ENCODE measurements around the gene ACOX1.

The ACOX1 gene

DNA sequence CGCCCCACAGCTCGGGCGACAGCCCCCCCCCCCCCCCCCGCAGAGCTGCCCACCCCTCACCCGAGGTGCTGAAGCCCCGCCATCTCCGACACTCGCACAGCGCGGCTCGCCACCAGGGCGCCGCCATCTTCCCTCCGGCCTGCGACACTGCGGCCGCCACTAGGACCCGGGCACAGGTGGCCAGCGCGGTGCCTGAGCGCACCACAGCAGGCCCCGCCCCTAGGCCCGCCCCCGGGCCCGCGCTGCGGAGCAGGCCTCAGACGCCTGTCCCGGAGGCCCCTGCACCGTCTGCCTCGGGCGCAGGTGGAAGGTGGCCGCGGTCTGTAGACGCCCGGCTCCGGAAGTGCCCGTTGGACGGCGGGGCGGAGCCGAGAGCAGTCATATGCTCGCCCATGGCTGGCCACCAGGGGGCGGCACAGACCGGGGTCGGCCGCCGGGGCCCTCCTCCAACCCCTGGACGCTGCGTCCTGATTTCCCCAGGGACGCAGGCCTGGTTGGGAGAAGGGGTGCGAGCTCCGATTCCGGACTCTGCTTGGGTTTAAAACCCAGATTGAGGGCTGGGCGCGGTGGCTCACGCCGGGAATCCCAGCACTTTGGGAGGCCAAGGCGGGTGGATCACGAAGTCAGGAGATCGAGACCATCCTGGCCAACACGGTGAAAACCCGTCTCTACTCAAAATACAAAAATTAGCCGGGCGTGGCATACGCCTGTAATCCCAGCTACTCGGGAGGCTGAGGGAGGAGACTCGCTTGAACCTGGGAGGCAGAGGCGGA, 74.0 kb downstream of the ACOX1 start, which contains the start of gene MRPL38 (continued):
- TF ChIP-seq ZNF324 (tag by site-specific recombination; IDR thresholded peaks at IDR 0.05): peak; percentile 91
- no peak for TF ChIP-seq MEIS1 (CRISPR knock-in tag; IDR thresholded peaks at IDR 0.05; ENCODE audit: borderline replicate concordance)
- TF ChIP-seq SP2 (tag by site-specific recombination; IDR thresholded peaks at IDR 0.05): peak; percentile 89
- TF ChIP-seq ZNF394 (tag by site-specific recombination; IDR thresholded peaks at IDR 0.05; ENCODE audit: borderline replicate concordance): peak; percentile 69
- peak; percentile 71; the same call in 1 of the 2 replicates for TF ChIP-seq ZNF785 (tag by site-specific recombination; IDR thresholded peaks at IDR 0.05)
- peak; percentile 95 for TF ChIP-seq BCL11B (tag by site-specific recombination; IDR thresholded peaks at IDR 0.05; ENCODE audit: low read depth)
- TF ChIP-seq ZNF449 (tag by site-specific recombination; IDR thresholded peaks at IDR 0.05): peak; percentile 82; the same call in 1 of the 2 replicates
- TF ChIP-seq SP3 (tag by site-specific recombination; IDR thresholded peaks at IDR 0.05): peak; percentile 96
- peak; percentile 63 for TF ChIP-seq ZFHX2 (tag by site-specific recombination; conservative IDR thresholded peaks at IDR 0.05)
- peak; percentile 87 for TF ChIP-seq PBX3 (CRISPR knock-in tag; IDR thresholded peaks at IDR 0.05)
- no peak for TF ChIP-seq ZNF776 (tag by site-specific recombination; IDR thresholded peaks at IDR 0.05; ENCODE audit: borderline replicate concordance)
- TF ChIP-seq ZNF157 (tag by site-specific recombination; IDR thresholded peaks at IDR 0.05): no peak
- peak; percentile 100 for TF ChIP-seq ZSCAN30 (tag by site-specific recombination; IDR thresholded peaks at IDR 0.05)
- no peak for TF ChIP-seq ZNF530 (tag by site-specific recombination; IDR thresholded peaks at IDR 0.05; ENCODE audit: low read depth)
- peak; percentile 64; the same call in 1 of the 2 replicates for TF ChIP-seq ZNF10 (tag by site-specific recombination; IDR thresholded peaks at IDR 0.05)
- TF ChIP-seq ZNF155 (tag by site-specific recombination; IDR thresholded peaks at IDR 0.05): no peak
- TF ChIP-seq ZNF510 (tag by site-specific recombination; IDR thresholded peaks at IDR 0.05; ENCODE audit: insufficient replicate concordance): no peak
- TF ChIP-seq, protein P1, sequence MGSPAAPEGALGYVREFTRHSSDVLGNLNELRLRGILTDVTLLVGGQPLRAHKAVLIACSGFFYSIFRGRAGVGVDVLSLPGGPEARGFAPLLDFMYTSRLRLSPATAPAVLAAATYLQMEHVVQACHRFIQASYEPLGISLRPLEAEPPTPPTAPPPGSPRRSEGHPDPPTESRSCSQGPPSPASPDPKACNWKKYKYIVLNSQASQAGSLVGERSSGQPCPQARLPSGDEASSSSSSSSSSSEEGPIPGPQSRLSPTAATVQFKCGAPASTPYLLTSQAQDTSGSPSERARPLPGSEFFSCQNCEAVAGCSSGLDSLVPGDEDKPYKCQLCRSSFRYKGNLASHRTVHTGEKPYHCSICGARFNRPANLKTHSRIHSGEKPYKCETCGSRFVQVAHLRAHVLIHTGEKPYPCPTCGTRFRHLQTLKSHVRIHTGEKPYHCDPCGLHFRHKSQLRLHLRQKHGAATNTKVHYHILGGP (tag by site-specific recombination; IDR thresholded peaks at IDR 0.05): no peak
- TF ChIP-seq YY2 (tag by site-specific recombination; IDR thresholded peaks at IDR 0.05): peak; percentile 84
- TF ChIP-seq ZEB2 (tag by site-specific recombination; IDR thresholded peaks at IDR 0.05): peak; percentile 100
- 0 out of 2 replicates have a peak, but pooled peaks have one; percentile 10 for TF ChIP-seq SCRT2 (tag by site-specific recombination; IDR thresholded peaks at IDR 0.05)
- TF ChIP-seq ZNF660 (tag by site-specific recombination; IDR thresholded peaks at IDR 0.05): peak; percentile 96

- CTCF ChIA-PET: interaction anchor here (0.6 to 11.4 kb wide), 8 partner anchors 12 to 1486 kb away, joined by 3 to 224 read pairs (median 3); partner anchors contain the start of gene CDK3
- POLR2A ChIA-PET: interaction anchor here (0.8 to 1.4 kb wide), 3 partner anchors 39 to 122 kb away, joined by 3 to 4 read pairs (median 3); partner anchors contain the start of gene WBP2
- H3K9me3 ChIP-seq (ENCODE audit: control insufficient read depth, insufficient read depth, low read depth, low read length): no peaks in the 10 kb centered on the region
- no peak overlapping the region for H3K4me3 ChIP-seq (ENCODE audit: low read depth, low read length)
- no peak overlapping the region for H3K27ac ChIP-seq (ENCODE audit: extremely low read depth, low read depth, low read length)
- TF ChIP-seq ZNF175 (tag by site-specific recombination; IDR thresholded peaks at IDR 0.05): no peak
- no peak for TF ChIP-seq AEBP2 (tag by site-specific recombination; IDR thresholded peaks at IDR 0.05; ENCODE audit: borderline replicate concordance)
- no peak for TF ChIP-seq ZNF521 (tag by site-specific recombination; IDR thresholded peaks at IDR 0.05)
- no peak for TF ChIP-seq ZNF184 (tag by site-specific recombination; IDR thresholded peaks at IDR 0.05)
- no peak for TF ChIP-seq ZNF701 (tag by site-specific recombination; IDR thresholded peaks at IDR 0.05)
- no peak for TF ChIP-seq ZNF488 (tag by site-specific recombination; IDR thresholded peaks at IDR 0.05)
- no peak for TF ChIP-seq OSR2 (tag by site-specific recombination; IDR thresholded peaks at IDR 0.05)
- no peak for TF ChIP-seq ZSCAN16 (tag by site-specific recombination; IDR thresholded peaks at IDR 0.05)
- no peak for TF ChIP-seq ZNF10 (tag by site-specific recombination; IDR thresholded peaks at IDR 0.05)
- peaks cover 8% of the 10 kb centered on the region for H3K4me1 ChIP-seq (ENCODE audit: control insufficient read depth, insufficient read depth, low read length)
- H3K36me3 ChIP-seq (ENCODE audit: control insufficient read depth in 2 of 2, insufficient read depth in 1 of 2, low read length in 2 of 2): peaks cover 31 to 58% of the 10 kb centered on the region in 2 experiments
These were observed 76.6 kb downstream of the ACOX1 start for GRCh38 chr17:75902406-75902805.

All from HEK293 (cell line).